ENCODE data around the gene MT1A.

The MT1A gene

DNA sequence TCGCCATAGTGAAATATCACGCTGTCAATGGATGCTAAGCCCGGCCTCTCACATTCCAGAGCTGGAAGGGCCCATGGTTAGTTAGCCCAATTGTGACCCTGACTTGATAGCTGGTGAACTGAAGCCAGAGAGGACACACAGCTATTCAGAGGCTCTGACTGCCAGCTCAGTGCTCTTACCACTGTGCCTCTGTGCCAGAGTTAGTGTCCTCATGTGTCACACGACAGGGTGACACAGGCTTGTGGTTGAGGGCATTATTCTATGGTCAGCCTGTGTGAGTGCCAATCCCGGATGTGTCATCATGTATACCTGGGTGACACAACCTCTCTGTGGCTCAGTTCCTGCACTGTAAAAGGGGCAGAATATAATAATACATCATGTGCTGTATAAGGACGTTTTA is 41.4 kb downstream of the MT1A start:
- Histone ChIP-seq H3K4me1 (ENCODE audit: control insufficient read depth, insufficient read depth, low read length) (peaks cover 6% of the 10 kb centered on the region; the same call in 1 of the 2 replicates), H3K27me3 (ENCODE audit: control insufficient read depth, insufficient read depth, low read length) (peaks cover 2% of the 10 kb centered on the region; the same call in 1 of the 2 replicates), H3K9me3 (ENCODE audit: control insufficient read depth, insufficient read depth, low read length) (no peaks in the 10 kb centered on the region), H3K4me3 (ENCODE audit: low read length) (no peak overlapping the region), H3K27ac (ENCODE audit: low read length) (no peak overlapping the region), H3K36me3 (ENCODE audit: control insufficient read depth, insufficient read depth, low read length) (no peaks in the 10 kb centered on the region)
- no CpG with 5 or more reads among the region's 6 CpGs for WGBS (ENCODE audit: insufficient coverage, insufficient read length)
- no peak for DNase-seq (ENCODE audit: low read depth, low spot score)

DNA sequence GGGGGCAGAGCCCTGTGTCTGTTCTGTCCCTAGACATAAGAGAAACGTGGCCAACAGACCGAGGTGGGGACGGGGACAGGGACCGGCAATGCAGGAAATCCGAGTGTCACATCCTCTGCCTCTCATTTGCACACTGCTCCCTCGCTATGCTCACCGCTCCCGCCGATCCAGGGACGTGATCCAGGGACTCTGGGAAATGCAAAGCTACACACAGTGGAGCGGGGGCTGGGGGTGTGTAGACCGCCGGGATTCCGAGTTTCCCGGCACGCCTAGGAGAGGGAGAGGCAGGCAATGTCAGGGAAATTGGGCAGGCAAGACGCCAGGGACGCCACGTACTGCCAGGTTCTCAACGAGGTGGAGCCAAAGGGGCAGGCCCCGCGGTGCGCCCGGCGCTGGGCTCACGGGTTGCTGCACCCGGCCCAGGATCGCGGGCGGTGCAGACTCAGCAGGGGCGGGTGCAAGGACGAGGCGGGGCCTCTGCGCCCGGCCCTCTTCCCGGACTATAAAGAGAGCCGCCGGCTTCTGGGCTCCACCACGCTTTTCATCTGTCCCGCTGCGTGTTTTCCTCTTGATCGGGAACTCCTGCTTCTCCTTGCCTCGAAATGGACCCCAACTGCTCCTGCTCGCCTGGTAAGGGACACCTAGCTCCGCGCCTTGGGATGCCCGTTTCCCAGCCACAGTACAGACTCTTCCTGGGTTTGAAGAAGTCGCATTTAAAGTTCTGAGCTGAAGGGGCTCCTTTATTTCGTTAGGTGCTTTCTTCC is 43.7 kb downstream of the MT1A start, which contains the start of gene MT1X:
MT1X (plus strand) TSS at position 532 of the 764 bp plus-strand sequence; CDS start at position 603, 71 bp downstream.
- WGBS (ENCODE audit: insufficient coverage, insufficient read length): no CpG with 5 or more reads among the region's 49 CpGs
- H3K4me3 ChIP-seq (ENCODE audit: low read length): peak within 1 kb of the TSS; percentile 58; the same call in 1 of the 2 replicates
- peaks cover 2% of the 10 kb centered on the region; the same call in 1 of the 2 replicates for H3K27me3 ChIP-seq (ENCODE audit: control insufficient read depth, insufficient read depth, low read length)
- no peak within 1 kb of the TSS for H3K27ac ChIP-seq (ENCODE audit: low read length)
- no peak for DNase-seq (ENCODE audit: low read depth, low spot score)
- H3K9me3 ChIP-seq (ENCODE audit: control insufficient read depth, insufficient read depth, low read length): no peaks in the 10 kb centered on the region
- peaks cover 4% of the 10 kb centered on the region; the same call in 1 of the 2 replicates for H3K4me1 ChIP-seq (ENCODE audit: control insufficient read depth, insufficient read depth, low read length)
- H3K36me3 ChIP-seq (ENCODE audit: control insufficient read depth, insufficient read depth, low read length): no peaks in the 10 kb centered on the region

DNA sequence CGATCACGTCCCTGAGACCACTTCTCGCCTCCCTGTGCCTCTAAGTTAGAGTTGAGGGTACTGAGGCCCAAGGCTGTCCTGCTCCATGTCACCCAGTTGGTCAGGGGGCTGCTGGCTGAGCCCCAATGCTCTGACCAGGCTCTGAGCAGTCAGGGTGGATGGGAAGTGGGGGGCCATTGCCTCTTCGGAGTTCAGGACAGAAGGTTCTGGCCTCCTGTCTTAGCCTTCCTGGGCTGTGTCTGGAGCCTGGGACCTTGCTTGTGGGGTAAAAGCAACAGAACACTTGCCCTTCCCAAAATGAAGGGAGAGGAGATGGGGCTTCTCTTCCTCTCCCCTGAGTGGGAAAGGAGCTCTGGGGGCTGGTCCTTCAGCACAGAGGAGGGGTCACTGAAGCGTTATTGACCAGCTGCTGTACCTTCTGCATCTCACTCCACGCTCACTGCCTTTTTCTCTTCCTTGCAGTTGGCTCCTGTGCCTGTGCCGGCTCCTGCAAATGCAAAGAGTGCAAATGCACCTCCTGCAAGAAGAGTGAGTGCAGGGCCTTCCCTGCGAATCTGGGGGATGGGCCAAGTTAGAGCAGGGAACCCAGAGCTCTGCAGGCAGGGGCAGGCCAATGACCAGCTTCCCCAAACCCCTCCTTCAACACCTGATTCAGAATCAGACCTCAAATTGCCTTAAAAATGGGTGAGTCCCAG is 44.4 kb downstream of the MT1A start:
- Histone ChIP-seq H3K36me3 (ENCODE audit: control insufficient read depth, insufficient read depth, low read length) (no peaks in the 10 kb centered on the region), H3K9me3 (ENCODE audit: control insufficient read depth, insufficient read depth, low read length) (no peaks in the 10 kb centered on the region), H3K4me3 (ENCODE audit: low read length) (peak overlapping the region; percentile 58; the same call in 1 of the 2 replicates), H3K27ac (ENCODE audit: low read length) (no peak overlapping the region), H3K4me1 (ENCODE audit: control insufficient read depth, insufficient read depth, low read length) (peaks cover 4% of the 10 kb centered on the region; the same call in 1 of the 2 replicates), H3K27me3 (ENCODE audit: control insufficient read depth, insufficient read depth, low read length) (peaks cover 2% of the 10 kb centered on the region; the same call in 1 of the 2 replicates)
- WGBS (ENCODE audit: insufficient coverage, insufficient read length): no CpG with 5 or more reads among the region's 8 CpGs
- no peak for DNase-seq (ENCODE audit: low read depth, low spot score)

DNA sequence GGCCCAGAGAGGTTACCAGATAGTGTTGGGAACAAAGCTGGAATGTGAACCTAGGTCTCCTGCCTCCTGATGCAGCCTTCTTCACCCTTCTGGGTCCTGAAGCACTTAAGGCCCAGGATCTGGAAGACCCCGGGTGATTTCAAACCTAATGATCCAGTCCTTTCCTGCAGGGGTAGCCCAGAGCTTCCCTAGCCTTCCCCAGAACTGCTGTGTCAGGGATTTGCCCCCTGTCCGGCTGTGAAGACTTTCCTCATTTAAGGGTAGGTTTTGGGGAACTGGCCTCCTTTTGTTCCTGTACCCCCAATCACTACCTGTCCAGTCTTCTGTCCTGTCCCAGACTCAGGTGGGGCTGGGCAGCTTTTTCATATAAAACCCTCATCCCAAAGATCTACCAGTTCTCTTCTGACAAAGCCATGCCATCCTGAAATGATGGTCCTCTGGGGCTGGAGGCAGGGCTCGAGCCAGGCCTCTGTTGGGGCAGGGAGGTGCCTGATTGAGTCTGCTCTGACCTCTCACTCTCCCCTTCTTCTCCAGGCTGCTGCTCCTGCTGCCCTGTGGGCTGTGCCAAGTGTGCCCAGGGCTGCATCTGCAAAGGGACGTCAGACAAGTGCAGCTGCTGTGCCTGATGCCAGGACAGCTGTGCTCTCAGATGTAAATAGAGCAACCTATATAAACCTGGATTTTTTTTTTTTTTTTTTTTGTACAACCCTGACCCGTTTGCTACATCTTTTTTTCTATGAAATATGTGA is 45.1 kb downstream of the MT1A start:
- Histone ChIP-seq H3K27me3 (ENCODE audit: control insufficient read depth, insufficient read depth, low read length) (peaks cover 2% of the 10 kb centered on the region; the same call in 1 of the 2 replicates), H3K9me3 (ENCODE audit: control insufficient read depth, insufficient read depth, low read length) (no peaks in the 10 kb centered on the region), H3K4me3 (ENCODE audit: low read length) (peak overlapping the region; percentile 58; the same call in 1 of the 2 replicates), H3K36me3 (ENCODE audit: control insufficient read depth, insufficient read depth, low read length) (no peaks in the 10 kb centered on the region), H3K27ac (ENCODE audit: low read length) (no peak overlapping the region), H3K4me1 (ENCODE audit: control insufficient read depth, insufficient read depth, low read length) (peaks cover 4% of the 10 kb centered on the region; the same call in 1 of the 2 replicates)
- no CpG with 5 or more reads among the region's 5 CpGs for WGBS (ENCODE audit: insufficient coverage, insufficient read length)
- no peak for DNase-seq (ENCODE audit: low read depth, low spot score)

DNA sequence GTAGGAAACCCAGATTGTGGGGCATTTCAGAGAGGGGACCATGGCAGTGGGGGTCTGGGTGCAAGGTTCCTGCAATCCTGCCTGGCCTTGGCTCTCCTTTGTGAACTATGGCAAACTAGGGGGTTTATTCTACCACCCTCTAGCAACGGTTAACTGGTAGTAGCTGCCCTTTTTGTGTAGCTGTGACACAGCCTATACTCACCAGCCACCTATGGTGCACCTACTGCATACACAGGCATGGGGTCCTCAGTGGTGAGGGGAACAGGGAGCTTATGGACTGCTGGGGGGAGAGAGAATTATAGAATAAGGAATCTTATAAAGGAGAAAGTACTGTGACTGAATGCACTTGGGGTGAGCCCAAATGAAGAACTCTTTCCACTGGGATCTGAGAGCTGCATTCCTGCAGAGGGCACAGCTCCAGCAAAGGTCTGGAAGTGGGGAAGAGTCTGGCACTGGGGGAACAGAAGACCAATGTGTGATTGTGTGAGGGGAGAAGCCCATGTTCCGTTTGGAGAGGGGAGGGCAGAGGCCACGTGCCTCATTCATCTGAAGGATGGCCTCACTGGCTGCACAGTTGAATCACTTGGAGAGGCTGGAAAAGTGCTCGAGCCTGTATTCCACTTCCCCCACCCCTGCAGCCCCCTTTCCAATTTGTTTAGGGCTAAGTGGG is 45.9 kb downstream of the MT1A start:
- no peak overlapping the region for H3K27ac ChIP-seq (ENCODE audit: low read length)
- no peak overlapping the region for H3K4me3 ChIP-seq (ENCODE audit: low read length)
- no peak for DNase-seq (ENCODE audit: low read depth, low spot score)
- H3K4me1 ChIP-seq (ENCODE audit: control insufficient read depth, insufficient read depth, low read length): peaks cover 4% of the 10 kb centered on the region; the same call in 1 of the 2 replicates
- WGBS (ENCODE audit: insufficient coverage, insufficient read length): no CpG with 5 or more reads among the region's 4 CpGs
- H3K27me3 ChIP-seq (ENCODE audit: control insufficient read depth, insufficient read depth, low read length): peaks cover 2% of the 10 kb centered on the region; the same call in 1 of the 2 replicates
- H3K9me3 ChIP-seq (ENCODE audit: control insufficient read depth, insufficient read depth, low read length): no peaks in the 10 kb centered on the region
- no peaks in the 10 kb centered on the region for H3K36me3 ChIP-seq (ENCODE audit: control insufficient read depth, insufficient read depth, low read length)

DNA sequence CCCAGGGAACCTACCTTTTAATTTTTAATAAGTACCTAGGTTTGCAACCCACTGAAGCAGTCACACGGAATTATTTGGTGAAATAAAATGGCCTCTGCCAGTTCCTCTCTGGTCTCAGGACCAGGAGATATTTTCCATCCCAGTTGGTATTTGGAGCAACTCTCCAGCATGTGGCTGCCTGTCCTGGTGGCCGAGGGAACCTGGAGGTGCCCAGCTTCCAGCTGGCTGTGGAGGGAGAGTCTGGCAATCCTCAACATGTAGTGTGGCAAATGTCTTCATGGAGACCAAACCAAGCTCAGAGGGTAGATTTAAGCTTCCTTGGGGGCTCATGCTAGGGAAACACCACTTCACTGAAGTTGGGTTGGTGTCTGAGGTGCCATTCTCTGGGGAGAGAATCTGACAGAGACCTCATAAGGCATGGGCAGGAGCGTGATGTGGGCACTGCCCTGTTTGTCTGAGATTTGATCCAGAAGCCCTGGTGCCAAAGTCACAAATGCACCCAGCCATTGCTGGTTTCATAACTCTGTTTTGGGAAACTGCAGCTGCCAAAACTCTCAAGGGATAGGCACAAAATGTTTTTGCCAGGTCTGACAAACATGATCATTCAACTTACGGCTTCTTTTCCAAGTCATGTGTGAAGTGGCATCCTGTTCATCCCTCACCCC is 46.6 kb downstream of the MT1A start:
- H3K4me1 ChIP-seq (ENCODE audit: control insufficient read depth, insufficient read depth, low read length): peaks cover 4% of the 10 kb centered on the region; the same call in 1 of the 2 replicates
- WGBS (ENCODE audit: insufficient coverage, insufficient read length): no CpG with 5 or more reads among the region's 4 CpGs
- no peak overlapping the region for H3K4me3 ChIP-seq (ENCODE audit: low read length)
- peaks cover 2% of the 10 kb centered on the region; the same call in 1 of the 2 replicates for H3K27me3 ChIP-seq (ENCODE audit: control insufficient read depth, insufficient read depth, low read length)
- H3K27ac ChIP-seq (ENCODE audit: low read length): no peak overlapping the region
- H3K9me3 ChIP-seq (ENCODE audit: control insufficient read depth, insufficient read depth, low read length): no peaks in the 10 kb centered on the region
- H3K36me3 ChIP-seq (ENCODE audit: control insufficient read depth, insufficient read depth, low read length): no peaks in the 10 kb centered on the region
- DNase-seq (ENCODE audit: low read depth, low spot score): no peak

DNA sequence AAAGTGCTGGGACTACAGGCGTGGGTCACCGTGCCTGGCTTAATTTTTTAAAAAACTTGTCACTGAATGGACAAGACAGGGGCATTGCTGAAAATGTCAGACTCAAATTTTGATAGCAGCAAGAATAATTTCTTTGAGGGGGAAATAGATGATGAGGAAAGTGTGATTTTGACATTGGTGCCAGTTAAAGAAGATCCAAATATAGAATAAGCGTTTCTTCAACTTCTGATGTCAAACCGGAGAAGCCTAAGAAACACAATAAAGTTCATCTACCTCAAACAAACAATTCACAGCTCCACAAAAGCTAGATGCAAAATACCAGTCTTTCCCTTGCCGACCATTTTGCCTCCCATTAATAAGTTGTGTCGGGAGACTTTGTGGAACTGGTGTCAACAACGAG is 48.3 kb downstream of the MT1A start:
- DNase-seq (ENCODE audit: low read depth, low spot score): no peak
- no peak overlapping the region for H3K4me3 ChIP-seq (ENCODE audit: low read length)
- WGBS (ENCODE audit: insufficient coverage, insufficient read length): no CpG with 5 or more reads among the region's 7 CpGs

DNA sequence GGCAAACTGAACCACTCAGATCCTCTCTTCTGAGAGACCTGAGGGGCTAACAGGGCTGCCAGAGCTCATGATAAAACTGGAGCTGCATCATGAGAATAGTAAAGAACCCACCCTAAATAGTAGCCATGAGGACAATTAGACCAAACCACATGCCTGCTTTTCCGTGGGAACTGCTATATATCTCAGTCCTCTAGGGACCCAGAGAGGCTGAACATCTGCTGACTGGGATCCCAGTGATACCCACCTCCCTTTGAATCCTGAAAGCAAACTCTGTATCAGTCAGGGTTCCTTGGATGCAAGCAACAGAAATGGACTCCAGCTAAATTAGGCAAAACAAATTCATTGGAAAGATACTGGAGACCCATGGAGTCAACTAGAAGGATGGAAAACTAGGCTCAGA is 50.3 kb downstream of the MT1A start:
- Histone ChIP-seq H3K36me3 (ENCODE audit: control insufficient read depth, insufficient read depth, low read length) (no peaks in the 10 kb centered on the region), H3K4me1 (ENCODE audit: control insufficient read depth, insufficient read depth, low read length) (no peaks in the 10 kb centered on the region), H3K9me3 (ENCODE audit: control insufficient read depth, insufficient read depth, low read length) (no peaks in the 10 kb centered on the region), H3K27ac (ENCODE audit: low read length) (no peak overlapping the region), H3K4me3 (ENCODE audit: low read length) (no peak overlapping the region), H3K27me3 (ENCODE audit: control insufficient read depth, insufficient read depth, low read length) (no peaks in the 10 kb centered on the region)
- no CpG with 5 or more reads among the region's 1 CpG for WGBS (ENCODE audit: insufficient coverage, insufficient read length)
- DNase-seq (ENCODE audit: low read depth, low spot score): no peak

More for the DNA sequence above, 48.3 kb downstream of the MT1A start:
- Histone ChIP-seq H3K36me3 (ENCODE audit: control insufficient read depth, insufficient read depth, low read length) (no peaks in the 10 kb centered on the region), H3K27ac (ENCODE audit: low read length) (no peak overlapping the region), H3K4me1 (ENCODE audit: control insufficient read depth, insufficient read depth, low read length) (peaks cover 4% of the 10 kb centered on the region; the same call in 1 of the 2 replicates), H3K9me3 (ENCODE audit: control insufficient read depth, insufficient read depth, low read length) (no peaks in the 10 kb centered on the region), H3K27me3 (ENCODE audit: control insufficient read depth, insufficient read depth, low read length) (peaks cover 2% of the 10 kb centered on the region; the same call in 1 of the 2 replicates)

DNA sequence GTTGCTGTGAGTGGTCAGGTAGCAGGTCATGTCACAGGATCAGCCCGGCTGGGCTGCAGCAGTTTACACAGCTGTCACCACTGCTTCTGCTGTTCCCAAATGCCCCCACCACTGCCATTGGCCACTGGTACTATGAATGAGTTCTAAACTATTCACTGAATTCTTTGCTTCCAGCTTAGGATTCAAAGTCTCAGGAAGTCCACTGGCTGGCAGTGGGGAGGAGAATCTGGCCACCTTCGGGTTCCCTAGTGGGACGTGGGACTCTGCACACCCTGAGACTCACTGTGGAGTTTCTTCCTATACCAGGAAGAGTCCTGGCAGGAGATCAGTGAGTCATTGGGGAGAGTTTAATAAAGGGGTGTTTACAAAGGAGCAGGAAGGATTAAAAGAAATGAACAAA is 50.7 kb downstream of the MT1A start:
- DNase-seq (ENCODE audit: low read depth, low spot score): no peak
- no peaks in the 10 kb centered on the region for H3K27me3 ChIP-seq (ENCODE audit: control insufficient read depth, insufficient read depth, low read length)
- no peak overlapping the region for H3K4me3 ChIP-seq (ENCODE audit: low read length)
- H3K27ac ChIP-seq (ENCODE audit: low read length): no peak overlapping the region
- H3K4me1 ChIP-seq (ENCODE audit: control insufficient read depth, insufficient read depth, low read length): no peaks in the 10 kb centered on the region
- no peaks in the 10 kb centered on the region for H3K36me3 ChIP-seq (ENCODE audit: control insufficient read depth, insufficient read depth, low read length)
- WGBS (ENCODE audit: insufficient coverage, insufficient read length): no CpG with 5 or more reads among the region's 3 CpGs
- H3K9me3 ChIP-seq (ENCODE audit: control insufficient read depth, insufficient read depth, low read length): no peaks in the 10 kb centered on the region

Data from iPS DF 6.9 (cell line).